Kidney epithelial cell (primary cell): ENCODE measurements around the gene PCTP. TPM values are rescaled to one million over a fixed set of nuclear protein-coding genes. Genes with fewer than 3 reads are reported as not detected.

ENCODE experiments used
- DNase-seq: peaks from one replicate; pipeline ENCODE4 v3.0.0-alpha.2; 2010; ENCODE audit warnings: low read depth
- H3K27me3 ChIP-seq: 2 replicates; pipeline ENCODE4 v1.6.0; 2011; ENCODE audit warnings: low read length; ENCODE audit not compliant: control insufficient read depth, insufficient read depth
- H3K36me3 ChIP-seq: 2 replicates; pipeline ENCODE4 v1.5.1; 2011; ENCODE audit warnings: low read length; ENCODE audit not compliant: control insufficient read depth, insufficient read depth
- H3K4me3 ChIP-seq: 2 replicates; pipeline ENCODE4 v1.5.1; 2011; ENCODE audit warnings: low read depth, mild to moderate bottlenecking, control low read depth, low read length
- total RNA-seq: library from RNA; depleted of rRNA; stranded (reverse); fragments of >200 nt; gene quantifications from 2 replicates; pipeline ENCODE4 v1.2.3, GENCODE V29; 2015
- TF ChIP-seq, protein P1 (sequence below): IDR thresholded peaks from 2 replicates; pipeline ENCODE4 v1.5.1; 2011; ENCODE audit warnings: mild to moderate bottlenecking, moderate library complexity, low read length, control low read depth, inconsistent platforms; ENCODE audit not compliant: insufficient read depth, poor library complexity, severe bottlenecking

PCTP gene
- total RNA-seq, 1 donor from 2014 or later, result 32.2 TPM

DNA sequence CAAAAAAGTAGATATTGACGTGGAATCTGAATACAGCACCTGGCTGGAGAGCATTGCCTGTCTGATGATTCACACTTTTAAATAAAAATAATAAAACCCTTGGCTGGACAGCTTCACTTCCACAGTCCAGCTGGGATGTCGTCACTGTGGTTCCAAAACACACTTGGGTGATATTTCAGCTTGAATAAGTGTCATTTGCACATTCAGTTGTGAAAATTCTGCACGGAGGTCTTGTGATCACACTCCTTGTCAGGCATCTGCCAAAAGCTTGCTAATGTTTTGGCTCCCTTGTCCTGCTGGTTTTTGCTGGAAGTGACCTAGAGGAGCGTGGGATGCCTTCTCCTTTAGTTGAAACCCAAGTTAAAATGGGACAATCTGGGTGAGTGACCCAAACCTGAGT is 60.7 kb downstream of the PCTP start:
- no peak for DNase-seq
- TF ChIP-seq, protein P1, sequence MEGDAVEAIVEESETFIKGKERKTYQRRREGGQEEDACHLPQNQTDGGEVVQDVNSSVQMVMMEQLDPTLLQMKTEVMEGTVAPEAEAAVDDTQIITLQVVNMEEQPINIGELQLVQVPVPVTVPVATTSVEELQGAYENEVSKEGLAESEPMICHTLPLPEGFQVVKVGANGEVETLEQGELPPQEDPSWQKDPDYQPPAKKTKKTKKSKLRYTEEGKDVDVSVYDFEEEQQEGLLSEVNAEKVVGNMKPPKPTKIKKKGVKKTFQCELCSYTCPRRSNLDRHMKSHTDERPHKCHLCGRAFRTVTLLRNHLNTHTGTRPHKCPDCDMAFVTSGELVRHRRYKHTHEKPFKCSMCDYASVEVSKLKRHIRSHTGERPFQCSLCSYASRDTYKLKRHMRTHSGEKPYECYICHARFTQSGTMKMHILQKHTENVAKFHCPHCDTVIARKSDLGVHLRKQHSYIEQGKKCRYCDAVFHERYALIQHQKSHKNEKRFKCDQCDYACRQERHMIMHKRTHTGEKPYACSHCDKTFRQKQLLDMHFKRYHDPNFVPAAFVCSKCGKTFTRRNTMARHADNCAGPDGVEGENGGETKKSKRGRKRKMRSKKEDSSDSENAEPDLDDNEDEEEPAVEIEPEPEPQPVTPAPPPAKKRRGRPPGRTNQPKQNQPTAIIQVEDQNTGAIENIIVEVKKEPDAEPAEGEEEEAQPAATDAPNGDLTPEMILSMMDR, result no peak
- no peaks in the 10 kb centered on the region for H3K27me3 ChIP-seq
- no peaks in the 10 kb centered on the region for H3K36me3 ChIP-seq
- H3K4me3 ChIP-seq, result no peak overlapping the region

GRCh38 chr17:55812323-55812722 is 61.5 kb downstream of the PCTP start:
- H3K36me3 ChIP-seq, result no peaks in the 10 kb centered on the region
- H3K4me3 ChIP-seq, result no peak overlapping the region
- no peaks in the 10 kb centered on the region for H3K27me3 ChIP-seq
- TF ChIP-seq, protein P1, result no peak
- no peak for DNase-seq

DNA sequence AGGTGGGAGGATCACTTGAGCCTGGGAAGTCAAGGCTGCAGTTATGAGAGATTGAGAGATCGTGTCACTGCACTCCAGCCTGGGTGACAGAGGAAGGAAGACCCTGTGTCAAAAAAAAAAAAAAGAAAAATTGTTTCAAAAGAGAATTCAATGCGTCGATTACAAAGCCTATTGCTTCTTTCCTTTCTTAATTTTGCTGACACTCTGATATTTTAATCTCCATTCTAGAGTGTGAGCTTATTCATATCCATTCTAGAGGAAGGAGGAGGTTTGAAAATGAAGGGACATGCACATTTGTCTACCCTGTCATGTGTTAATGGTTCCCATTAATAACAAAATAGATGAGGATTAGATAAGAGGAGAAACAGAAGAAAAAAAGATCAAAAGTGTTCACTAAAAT is 63.1 kb downstream of the PCTP start:
- Histone ChIP-seq H3K27me3 (no peaks in the 10 kb centered on the region), H3K4me3 (no peak overlapping the region), H3K36me3 (no peaks in the 10 kb centered on the region)
- TF ChIP-seq, protein P1, result no peak
- DNase-seq, result no peak

DNA sequence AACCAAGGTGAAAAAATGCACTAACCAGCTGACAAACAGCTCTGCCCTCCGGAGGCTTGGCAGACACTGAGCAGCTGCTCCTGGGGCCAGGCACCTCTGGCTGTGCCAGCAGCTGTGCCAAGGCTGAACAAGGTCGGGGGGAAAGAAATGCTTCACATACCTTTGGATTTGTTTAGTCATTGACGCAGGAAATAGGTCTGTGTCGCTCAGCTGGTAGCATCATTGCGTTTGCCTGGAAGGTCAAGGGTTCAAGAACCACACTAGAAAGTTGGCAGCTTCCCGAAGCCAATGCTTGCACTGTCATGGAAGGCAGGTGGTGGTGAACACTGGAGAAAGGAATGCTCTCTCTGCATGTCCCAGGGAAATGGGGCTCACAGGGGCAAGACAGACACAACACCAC is 63.5 kb downstream of the PCTP start:
- TF ChIP-seq, protein P1, result no peak
- Histone ChIP-seq H3K36me3 (no peaks in the 10 kb centered on the region), H3K4me3 (no peak overlapping the region), H3K27me3 (no peaks in the 10 kb centered on the region)
- DNase-seq, result no peak

GRCh38 chr17:55816532-55817396 is 65.9 kb downstream of the PCTP start:
- TF ChIP-seq, protein P1, result no peak
- DNase-seq, result no peak
- no peaks in the 10 kb centered on the region for H3K36me3 ChIP-seq
- no peaks in the 10 kb centered on the region for H3K27me3 ChIP-seq
- H3K4me3 ChIP-seq, result no peak overlapping the region

DNA sequence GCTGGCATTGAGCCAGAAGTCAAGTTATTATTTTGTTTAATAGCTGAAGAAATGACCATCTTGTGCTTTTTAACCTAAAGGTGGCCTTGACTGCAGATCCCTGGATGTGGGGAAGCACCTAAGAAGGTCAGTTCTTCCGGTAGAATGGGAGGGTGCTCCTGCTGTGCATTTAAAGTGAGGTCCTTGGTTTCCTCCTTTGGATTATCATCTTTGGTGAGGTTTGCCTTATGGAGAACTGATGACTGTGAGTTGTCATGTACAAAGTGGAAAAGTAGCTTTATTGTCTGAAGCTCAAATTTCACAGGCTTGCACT is 66.5 kb downstream of the PCTP start:
- no peak for DNase-seq
- Histone ChIP-seq H3K36me3 (no peaks in the 10 kb centered on the region), H3K27me3 (no peaks in the 10 kb centered on the region), H3K4me3 (no peak overlapping the region)
- TF ChIP-seq, protein P1, result no peak
